Measurements from ENCODE around the gene ZDHHC14. TPM values are rescaled to one million over a fixed set of nuclear protein-coding genes. Genes with fewer than 3 reads are reported as not detected.
"Not testable (repeated sequence)": the region's sequence is repeated elsewhere in the genome, so short reads cannot be mapped to it uniquely, and the experiment has no call there.

The ZDHHC14 gene
- total RNA-seq, 1 experiment from 2014 or later, result 5.9 TPM

DNA sequence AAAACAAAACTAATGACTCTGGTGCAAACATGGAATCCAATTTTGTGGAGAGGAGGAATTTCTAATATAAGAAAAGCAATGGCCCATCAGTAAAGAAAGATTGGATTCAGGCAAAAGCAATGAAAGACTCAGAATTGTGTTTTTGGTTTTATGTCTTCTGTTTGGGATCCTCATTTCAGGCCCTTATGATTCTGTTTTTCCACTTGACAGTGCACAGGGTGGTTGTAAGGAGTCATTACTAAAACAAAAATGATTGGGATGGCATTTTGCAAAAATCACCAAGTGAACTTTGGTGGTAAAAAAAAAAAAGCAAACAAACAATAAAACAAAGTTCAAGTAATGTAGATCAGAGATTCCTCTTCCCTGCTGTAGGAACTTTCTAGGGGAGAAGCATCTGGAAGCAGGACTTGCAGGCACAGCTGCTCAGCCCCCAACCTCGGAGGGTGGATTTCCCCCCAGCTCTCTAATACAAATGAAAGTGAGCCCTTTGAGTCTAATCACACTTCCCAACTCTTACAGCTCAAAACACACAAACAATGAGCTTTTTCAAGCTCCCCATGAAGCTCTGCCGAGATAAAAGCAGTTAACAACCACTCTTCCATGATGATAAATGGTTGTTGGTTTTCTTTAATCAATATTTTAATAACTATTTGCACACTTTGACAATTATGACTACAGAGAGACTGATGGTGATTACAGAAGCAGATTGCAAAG is 177.7 kb downstream of the ZDHHC14 start:
- Histone ChIP-seq H3K4me3 (no peak overlapping the region), H3K4me1 (no peaks in the 10 kb centered on the region), H3K36me3 (no peaks in the 10 kb centered on the region), H3K27me3 (no peaks in the 10 kb centered on the region), H3K27ac (no peak overlapping the region), H3K9me3 (replicated peaks) (no peaks in the 10 kb centered on the region)
- DNase-seq, result no peak

DNA sequence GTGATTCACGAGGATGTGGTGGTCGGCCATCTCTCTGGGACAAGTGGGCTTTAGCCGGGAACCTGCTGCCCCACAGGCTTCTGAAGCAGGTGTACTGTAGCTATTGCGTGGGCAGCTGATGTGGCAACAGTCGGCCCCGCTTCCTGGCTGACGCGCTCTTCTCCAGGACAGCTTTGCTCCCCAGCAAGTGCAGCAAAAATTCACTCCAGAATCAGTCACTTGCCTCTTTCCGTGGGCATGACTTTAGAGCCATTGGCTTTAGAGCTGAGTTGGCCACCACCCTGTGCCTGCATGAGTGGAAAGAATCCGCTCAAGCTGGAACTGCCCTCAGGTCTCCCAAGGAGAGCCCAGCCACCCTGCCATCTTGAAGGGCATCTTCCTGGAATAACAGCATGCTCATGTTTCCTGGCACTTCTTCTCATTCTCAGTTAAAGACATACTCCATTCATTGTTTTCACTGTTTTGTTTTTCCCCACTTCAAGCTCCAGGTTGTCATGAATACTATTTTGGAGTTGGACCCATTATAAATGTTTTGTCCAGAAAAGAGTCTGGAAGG is 178.3 kb downstream of the ZDHHC14 start:
- no peaks in the 10 kb centered on the region for H3K4me1 ChIP-seq
- H3K27ac ChIP-seq, result no peak overlapping the region
- no peak overlapping the region for H3K4me3 ChIP-seq
- no peak for DNase-seq
- no peaks in the 10 kb centered on the region for H3K27me3 ChIP-seq
- no peaks in the 10 kb centered on the region for H3K36me3 ChIP-seq
- H3K9me3 ChIP-seq (replicated peaks), result no peaks in the 10 kb centered on the region

DNA sequence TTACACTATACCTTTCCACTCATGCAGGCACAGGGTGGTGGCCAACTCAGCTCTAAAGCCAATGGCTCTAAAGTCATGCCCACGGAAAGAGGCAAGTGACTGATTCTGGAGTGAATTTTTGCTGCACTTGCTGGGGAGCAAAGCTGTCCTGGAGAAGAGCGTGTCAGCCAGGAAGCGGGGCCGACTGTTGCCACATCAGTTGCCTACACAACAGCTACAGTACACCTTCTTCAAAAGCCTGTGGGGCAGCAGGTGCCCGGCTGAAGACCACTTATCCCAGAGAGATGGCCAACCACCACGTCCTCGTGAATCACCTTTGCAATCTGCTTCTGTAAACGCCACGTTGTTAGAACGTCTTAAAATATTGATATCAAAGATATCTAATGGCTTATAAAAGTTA is 179.1 kb downstream of the ZDHHC14 start:
- not testable (repeated sequence) for H3K4me3 ChIP-seq; H3K27ac ChIP-seq; H3K36me3 ChIP-seq; H3K9me3 ChIP-seq (replicated peaks); H3K4me1 ChIP-seq; H3K27me3 ChIP-seq; DNase-seq

DNA sequence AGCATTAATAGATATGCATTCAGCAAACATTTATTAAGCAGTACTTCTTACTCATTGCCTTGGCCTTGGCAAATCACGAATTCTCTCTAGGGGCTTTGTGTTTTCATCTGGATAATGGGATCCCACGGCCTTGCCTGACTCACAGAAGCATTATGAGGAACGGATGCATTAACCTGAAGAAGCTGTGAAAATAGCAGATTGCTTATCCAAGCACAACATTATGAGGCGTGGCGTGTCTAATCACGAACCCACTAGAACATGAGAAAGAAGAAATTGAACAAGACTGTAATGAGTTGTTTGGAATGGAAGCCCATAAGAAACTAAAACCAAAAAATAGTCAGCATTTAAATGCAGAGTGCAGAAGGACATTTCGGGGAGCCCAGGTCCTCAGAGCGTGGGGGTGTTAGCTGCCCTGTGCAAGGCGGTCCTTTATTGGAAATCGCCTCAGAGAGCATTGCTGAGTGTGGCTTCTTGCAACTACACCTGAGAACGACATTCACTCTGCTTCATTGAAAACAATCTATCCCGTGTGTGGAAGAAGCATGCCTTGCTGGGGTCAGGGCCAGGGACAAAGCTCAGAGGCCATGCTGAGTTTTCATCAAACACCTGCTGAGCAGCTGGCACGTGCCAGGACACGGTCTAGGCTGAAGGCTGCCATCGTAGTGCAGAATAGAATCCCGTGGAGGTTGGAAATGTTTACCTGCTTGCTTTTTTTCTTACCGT is 179.9 kb downstream of the ZDHHC14 start:
- DNase-seq, result no peak
- Histone ChIP-seq H3K27ac (no peak overlapping the region), H3K27me3 (no peaks in the 10 kb centered on the region), H3K4me1 (no peaks in the 10 kb centered on the region), H3K9me3 (replicated peaks) (no peaks in the 10 kb centered on the region), H3K4me3 (no peak overlapping the region), H3K36me3 (no peaks in the 10 kb centered on the region)

DNA sequence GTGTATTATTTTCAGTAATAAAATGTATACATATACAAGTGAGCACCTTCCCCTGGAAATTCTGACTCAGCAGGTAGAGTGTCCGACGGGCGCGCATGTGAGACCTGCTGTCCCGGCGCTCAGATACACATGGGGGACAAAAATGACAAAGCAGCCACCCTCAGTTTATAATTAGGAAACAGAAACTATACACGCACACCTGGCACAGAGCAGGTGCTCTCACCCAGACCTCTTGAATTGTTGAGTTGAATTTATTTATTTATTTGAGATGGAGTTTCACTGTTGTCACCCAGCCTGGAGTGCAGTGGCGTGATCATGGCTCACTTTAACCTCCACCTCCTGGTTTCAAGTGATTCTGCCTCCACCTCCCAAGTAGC is 180.4 kb downstream of the ZDHHC14 start:
- H3K36me3 ChIP-seq, result no peaks in the 10 kb centered on the region
- H3K4me3 ChIP-seq, result no peak overlapping the region
- H3K27me3 ChIP-seq, result no peaks in the 10 kb centered on the region
- no peak overlapping the region for H3K27ac ChIP-seq
- no peak for DNase-seq
- H3K9me3 ChIP-seq (replicated peaks), result no peaks in the 10 kb centered on the region
- no peaks in the 10 kb centered on the region for H3K4me1 ChIP-seq

GRCh38 chr6:157561929-157562810 is 181.2 kb downstream of the ZDHHC14 start:
- Histone ChIP-seq H3K36me3 (no peaks in the 10 kb centered on the region), H3K27ac (no peak overlapping the region), H3K4me1 (no peaks in the 10 kb centered on the region), H3K27me3 (no peaks in the 10 kb centered on the region), H3K4me3 (no peak overlapping the region), H3K9me3 (replicated peaks) (no peaks in the 10 kb centered on the region)
- no peak for DNase-seq

DNA sequence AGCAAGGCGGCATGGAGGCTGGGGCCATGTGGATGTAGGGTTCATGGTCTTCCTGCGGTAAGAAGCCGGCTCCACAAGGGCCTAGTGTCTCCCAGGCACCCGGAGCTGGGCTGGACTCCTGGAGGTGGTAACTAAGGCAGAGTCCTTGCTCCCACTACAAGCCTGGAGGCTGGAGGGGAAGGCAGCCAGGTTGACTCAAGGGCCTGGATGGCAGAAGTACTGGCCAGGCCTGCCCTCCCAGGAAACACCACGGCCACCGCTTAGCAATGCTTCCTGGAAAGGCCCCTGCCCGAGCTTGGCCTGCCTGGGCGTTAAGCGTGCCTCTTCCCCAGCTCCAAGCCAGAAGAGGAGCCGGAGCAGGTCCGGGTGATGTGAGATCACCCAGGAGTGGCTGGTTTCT is 182.0 kb downstream of the ZDHHC14 start:
- Histone ChIP-seq H3K27ac (no peak overlapping the region), H3K36me3 (no peaks in the 10 kb centered on the region), H3K9me3 (replicated peaks) (no peaks in the 10 kb centered on the region), H3K4me3 (no peak overlapping the region), H3K4me1 (no peaks in the 10 kb centered on the region), H3K27me3 (no peaks in the 10 kb centered on the region)
- DNase-seq, result no peak

DNA sequence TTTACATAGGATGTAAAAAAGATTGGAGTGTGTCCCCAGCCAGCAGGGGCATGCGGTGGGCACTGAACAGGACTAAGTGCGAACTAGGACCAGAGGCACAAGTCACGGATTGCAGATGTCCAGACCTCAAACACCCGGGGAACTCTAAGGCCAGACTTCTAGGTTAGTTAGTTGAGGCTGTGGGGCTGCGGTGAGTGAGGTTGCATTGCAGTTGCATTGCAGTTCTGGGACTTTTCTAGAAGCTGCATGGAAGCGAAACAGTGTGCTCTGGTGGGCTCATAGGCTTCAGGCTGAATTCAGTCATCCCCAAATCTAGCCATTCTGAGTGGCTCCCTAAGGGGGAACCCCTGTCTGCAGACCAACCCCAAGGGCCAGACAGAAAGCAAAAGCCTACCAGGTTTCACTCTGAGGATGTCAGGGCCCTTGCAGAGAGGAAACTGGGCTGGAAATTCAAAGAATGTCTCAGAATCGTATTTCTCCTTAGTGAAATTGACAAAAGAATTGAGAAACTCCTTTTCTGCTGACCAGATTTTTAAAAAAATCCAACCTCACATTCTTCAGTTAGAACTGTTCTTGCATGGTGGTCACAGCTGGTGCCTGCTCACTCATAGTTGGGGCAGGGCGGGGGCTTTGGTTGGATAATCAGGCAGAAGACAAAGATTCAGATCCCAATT is 182.8 kb downstream of the ZDHHC14 start:
- Histone ChIP-seq H3K27ac (no peak overlapping the region), H3K27me3 (no peaks in the 10 kb centered on the region), H3K36me3 (no peaks in the 10 kb centered on the region), H3K4me3 (no peak overlapping the region), H3K9me3 (replicated peaks) (peaks cover 4% of the 10 kb centered on the region; the same call in 1 of the 2 replicates), H3K4me1 (no peaks in the 10 kb centered on the region)
- DNase-seq, result no peak

DNA sequence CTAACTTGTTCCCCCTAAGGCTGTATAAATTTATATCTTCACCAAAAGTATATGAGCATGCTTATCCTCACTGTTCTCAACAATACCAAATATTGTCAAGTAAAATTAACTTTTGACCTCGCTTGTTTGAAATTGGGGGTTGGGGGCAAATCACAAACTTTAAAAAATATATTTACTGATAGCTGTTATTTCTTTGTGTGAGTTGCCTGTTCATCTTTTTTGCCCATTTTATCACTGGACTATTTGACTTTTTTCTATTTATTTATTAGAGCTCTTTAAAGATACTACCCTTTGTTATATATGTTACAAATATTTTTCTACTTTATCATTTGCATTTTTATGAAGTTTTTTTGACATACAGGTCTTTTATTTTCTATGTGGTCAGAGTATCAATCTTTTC is 187.7 kb downstream of the ZDHHC14 start:
- no peak for DNase-seq
- H3K27ac ChIP-seq, result no peak overlapping the region

DNA sequence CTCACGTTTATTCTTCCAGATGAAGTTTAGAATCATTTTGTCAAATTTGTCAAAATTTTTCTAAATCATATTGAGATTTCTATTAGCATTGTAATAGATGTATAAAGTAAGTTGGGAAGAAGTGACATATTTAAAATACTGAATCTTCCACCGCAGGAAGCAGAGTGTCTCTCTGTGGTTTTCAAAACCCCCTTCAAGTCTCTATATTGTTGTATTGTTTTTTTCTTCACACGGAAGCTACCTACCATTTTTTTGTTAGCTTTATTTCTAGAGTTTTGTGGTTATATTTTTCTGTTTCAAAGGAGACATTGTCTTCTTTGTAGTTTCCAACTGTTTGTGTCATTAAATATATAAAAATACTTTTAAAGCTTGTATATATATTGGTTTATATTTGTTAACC is 188.6 kb downstream of the ZDHHC14 start:
- DNase-seq, result no peak
- H3K4me1 ChIP-seq, result no peaks in the 10 kb centered on the region
- H3K36me3 ChIP-seq, result no peaks in the 10 kb centered on the region
- no peak overlapping the region for H3K4me3 ChIP-seq
- peaks cover 4% of the 10 kb centered on the region; the same call in 1 of the 2 replicates for H3K9me3 ChIP-seq (replicated peaks)
- no peak overlapping the region for H3K27ac ChIP-seq
- no peaks in the 10 kb centered on the region for H3K27me3 ChIP-seq

More for the DNA sequence above, 187.7 kb downstream of the ZDHHC14 start:
- Histone ChIP-seq H3K9me3 (replicated peaks) (peaks cover 4% of the 10 kb centered on the region; the same call in 1 of the 2 replicates), H3K27me3 (no peaks in the 10 kb centered on the region), H3K4me1 (no peaks in the 10 kb centered on the region), H3K4me3 (no peak overlapping the region), H3K36me3 (no peaks in the 10 kb centered on the region)

GRCh38 chr6:157570104-157570503 is 189.1 kb downstream of the ZDHHC14 start:
- DNase-seq, result no peak
- Histone ChIP-seq H3K36me3 (no peaks in the 10 kb centered on the region), H3K27ac (no peak overlapping the region), H3K27me3 (no peaks in the 10 kb centered on the region), H3K4me3 (no peak overlapping the region), H3K4me1 (no peaks in the 10 kb centered on the region), H3K9me3 (replicated peaks) (peaks cover 4% of the 10 kb centered on the region; the same call in 1 of the 2 replicates)

- no peaks in the 10 kb centered on the region for H3K36me3 ChIP-seq
- H3K4me3 ChIP-seq, result no peak overlapping the region
- DNase-seq, result no peak
- H3K4me1 ChIP-seq, result no peaks in the 10 kb centered on the region
- H3K27ac ChIP-seq, result no peak overlapping the region
- peaks cover 4% of the 10 kb centered on the region; the same call in 1 of the 2 replicates for H3K9me3 ChIP-seq (replicated peaks)
- H3K27me3 ChIP-seq, result no peaks in the 10 kb centered on the region
Observed at GRCh38 chr6:157570752-157571151, 189.8 kb downstream of the ZDHHC14 start.

DNA sequence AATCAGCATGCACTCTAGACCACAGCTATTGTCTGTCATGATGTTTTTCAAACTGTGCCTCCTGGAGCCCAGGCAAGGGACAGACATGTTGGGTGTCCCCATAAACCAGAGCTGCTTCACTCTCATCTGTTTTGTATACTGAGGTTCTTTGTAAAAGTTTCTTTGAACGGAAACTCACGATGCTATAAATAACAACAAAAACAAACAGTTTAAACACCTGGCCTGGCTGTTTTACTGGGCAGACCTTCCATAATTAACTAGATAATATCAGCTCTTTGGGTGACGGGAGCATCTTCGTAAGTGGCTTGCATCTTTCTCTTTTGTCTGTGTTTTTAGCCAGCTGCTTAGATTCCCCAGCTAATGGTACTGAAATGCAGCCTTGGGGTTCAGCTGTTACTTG is 190.3 kb downstream of the ZDHHC14 start:
- DNase-seq, result no peak
- no peaks in the 10 kb centered on the region for H3K27me3 ChIP-seq

DNA sequence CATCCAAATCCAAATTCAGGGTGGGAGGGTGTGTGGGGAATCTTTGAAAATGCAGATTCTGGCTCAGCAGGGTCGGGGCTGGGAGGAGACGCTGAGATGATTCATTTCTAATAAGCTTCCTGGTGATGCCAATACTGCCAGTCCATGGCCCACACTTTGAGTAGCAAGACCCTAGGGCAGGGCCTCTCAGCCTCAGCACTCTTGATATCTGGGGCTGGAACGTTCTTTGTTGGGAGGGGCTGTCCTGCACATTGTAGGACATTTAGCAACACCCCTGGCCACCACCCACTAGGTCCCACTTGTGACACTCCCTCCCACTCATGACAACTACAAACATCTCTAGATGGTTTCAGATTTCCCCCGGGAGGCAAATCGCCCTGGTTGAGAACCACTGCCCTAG is 191.0 kb downstream of the ZDHHC14 start:
- Histone ChIP-seq H3K9me3 (replicated peaks) (peaks cover 4% of the 10 kb centered on the region; the same call in 1 of the 2 replicates), H3K4me1 (no peaks in the 10 kb centered on the region), H3K4me3 (no peak overlapping the region), H3K36me3 (no peaks in the 10 kb centered on the region), H3K27me3 (no peaks in the 10 kb centered on the region), H3K27ac (no peak overlapping the region)
- no peak for DNase-seq

More for the DNA sequence above, 190.3 kb downstream of the ZDHHC14 start:
- no peaks in the 10 kb centered on the region for H3K4me1 ChIP-seq
- H3K27ac ChIP-seq, result no peak overlapping the region
- H3K4me3 ChIP-seq, result no peak overlapping the region
- no peaks in the 10 kb centered on the region for H3K36me3 ChIP-seq
- H3K9me3 ChIP-seq (replicated peaks), result peaks cover 4% of the 10 kb centered on the region; the same call in 1 of the 2 replicates

All from SJCRH30 (cell line).